ENCODE results near the gene DCLK1.

The DCLK1 gene

DNA sequence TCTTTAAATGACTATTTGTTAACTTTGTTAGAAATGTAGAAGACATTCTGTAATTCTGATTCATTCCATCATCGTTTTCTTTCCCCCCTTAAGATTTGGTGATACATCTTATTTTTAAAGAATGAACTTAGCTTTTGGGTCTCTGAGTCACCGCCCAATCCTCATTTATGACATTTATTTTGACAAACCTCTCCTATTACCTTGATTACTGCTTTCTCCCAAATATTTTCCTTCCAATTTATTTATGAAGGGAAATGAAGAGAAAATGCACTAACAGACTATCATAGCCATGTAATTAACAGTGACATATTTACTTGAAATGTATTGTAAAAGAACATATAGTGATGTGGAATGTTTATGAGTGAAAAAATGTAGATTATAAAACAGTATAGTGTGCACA is 241.6 kb downstream of the DCLK1 start:
- DNase-seq, result no peak

DNA sequence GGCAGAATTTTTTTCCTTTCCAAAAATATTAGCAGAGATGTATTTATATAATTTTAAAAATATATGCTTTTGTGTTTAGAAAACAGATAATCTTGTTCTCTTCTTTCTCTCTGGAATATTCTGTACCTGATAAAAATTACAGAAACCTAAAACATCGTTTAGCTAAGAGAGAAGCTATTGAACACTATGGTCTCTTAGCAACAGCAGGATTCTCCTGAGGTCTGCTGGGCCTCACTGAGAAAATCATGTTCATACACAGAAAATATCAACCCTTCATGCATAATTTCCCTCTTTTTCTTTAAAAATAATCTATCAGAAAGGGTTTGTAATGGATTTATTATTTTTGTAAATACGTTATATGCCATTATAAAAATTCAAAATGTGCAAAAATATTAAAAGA is 242.2 kb downstream of the DCLK1 start:
- DNase-seq, result no peak

DNA sequence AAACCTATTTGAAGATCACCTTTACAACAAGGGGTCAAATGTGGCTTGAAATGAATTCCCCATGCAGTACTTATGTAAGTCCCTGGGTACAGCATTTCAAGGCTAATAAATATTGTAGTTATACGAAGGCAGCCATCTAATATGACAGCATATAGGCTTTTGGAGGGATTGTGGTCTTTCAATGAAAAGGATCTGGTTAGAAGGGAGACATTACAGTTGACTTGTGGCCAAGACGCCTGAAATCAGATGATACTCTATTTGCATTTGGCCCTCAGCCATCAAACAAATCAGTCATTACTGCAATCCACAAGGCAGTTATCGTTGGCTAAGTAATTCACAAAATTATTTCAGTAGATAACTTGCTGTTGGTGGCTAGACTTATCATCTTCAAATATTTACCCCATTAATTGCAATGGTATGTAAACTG is 242.7 kb downstream of the DCLK1 start:
- peak; percentile 92 for DNase-seq

DNA sequence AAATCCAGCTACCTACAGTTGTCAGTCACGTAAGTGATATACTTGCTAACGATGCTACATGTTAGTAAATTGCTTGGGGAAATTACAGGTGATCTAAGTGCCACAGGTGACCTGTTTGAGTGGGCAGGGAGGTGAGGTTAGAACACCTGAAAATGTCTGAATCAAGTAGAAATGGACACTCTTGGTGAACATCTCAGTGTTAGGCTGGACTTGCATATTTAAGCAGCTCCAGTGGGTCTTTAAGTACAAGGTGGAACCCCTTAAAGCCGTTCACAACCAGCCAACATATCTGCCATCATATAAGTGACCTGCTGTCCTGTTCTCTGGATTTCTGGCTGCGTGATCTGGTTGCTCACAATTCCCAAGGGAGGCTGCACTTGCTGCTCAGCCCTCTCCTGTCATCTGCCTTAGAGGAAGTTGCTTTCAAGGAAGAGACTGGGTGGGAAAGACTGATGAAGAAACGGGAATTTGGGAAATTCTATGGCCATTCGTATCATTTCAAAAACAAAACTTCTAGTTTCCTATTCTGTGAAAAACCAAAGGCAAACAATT is 244.0 kb downstream of the DCLK1 start:
- DNase-seq, result no peak

DNA sequence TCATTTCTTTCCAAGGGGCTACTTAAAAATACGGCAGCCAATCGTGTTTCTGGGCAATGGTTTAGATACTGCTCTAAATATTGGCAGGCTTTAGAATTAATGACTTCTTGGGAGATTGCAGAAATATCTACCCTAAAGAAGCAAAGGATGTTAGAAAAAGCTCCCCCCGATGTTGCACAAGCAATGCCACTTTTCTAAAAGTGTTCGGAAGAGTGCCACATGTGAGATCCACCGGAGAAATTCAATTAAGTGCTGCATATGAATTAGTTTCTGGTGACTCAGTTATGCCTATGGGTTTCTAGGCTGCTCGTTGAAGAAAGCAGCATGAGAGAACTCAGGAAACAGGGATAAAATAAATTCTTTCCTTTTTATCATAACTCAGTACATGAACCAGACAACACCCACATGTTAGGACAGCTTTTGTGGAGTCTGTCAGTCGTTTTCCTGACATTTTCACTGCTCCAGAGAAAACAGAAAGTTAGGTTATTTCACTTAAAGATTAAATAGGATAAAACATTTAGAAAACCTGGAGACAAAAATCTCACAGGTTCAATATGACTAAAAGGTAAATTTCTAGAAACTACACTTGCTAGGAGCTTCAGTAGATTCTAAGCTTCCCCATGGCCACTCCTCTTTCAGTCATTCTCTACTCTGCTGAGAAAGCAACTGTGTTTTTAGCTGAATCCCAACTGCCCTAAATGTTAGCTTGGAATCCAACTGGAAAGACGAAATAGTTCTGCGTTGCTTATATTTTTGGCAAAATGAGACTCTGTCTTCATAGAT is 244.7 kb downstream of the DCLK1 start:
- no peak for DNase-seq

DNA sequence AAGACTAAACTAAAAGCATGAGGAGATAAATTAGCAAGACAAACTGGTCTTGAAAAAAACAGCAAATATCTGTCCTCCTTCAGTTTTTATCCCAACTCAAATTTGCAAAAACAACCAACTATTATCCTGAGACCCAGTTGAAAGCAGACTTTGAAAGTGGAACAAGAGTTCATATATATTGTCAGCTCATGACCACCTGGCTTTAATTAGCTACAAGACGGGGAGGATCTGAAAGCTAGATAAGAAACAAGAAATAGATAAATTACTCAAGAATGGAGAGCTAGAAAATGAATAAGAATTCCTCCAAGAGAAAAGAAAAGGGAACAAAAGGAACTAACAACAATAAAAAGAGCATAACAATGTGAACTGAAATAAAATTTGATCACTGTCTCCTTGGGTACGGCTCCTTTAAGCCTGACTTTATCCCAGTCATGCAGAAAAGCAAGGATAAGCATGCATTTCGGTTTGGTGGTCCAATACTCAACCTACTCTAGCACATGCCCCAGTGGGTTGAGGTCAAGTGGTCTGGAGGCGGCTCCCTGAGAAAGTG is 246.9 kb downstream of the DCLK1 start:
- no peak for DNase-seq

DNA sequence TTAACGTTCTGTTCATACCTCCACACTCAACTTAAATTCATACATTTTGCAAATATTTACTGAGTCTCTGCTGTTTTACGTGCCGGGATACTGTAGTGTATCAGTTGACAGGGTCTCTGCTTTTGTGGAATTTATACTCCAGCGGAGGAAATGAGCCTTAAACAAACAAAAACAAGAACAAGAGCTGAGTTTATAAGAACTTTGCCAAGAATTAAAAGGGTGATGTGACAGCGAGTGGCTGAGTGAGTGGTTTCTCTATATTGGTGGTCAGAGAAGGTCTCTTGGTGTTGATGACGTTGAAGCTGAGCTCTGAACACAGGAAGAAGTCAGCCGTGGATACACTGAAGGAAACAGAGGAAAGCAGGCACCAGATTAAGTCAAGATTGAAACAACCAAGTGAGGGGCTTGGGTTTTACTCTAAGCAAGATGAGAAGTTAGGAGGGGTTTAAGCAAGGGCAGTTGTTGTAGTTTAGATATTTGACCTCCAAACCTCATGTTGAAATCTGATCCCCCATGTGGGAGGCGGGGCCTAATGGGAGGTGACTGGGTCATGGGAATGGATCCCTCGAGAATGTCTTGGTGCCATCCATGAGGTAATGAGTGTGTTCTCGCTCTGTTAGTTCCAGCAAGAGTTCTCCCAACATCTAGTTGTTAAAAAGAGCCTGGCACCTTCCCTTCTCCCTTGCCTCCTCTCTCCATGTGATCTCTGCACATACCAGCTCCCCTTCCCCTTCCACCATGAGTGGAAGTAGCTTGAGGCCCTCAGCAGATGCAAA is 248.3 kb downstream of the DCLK1 start:
- no peak for DNase-seq

DNA sequence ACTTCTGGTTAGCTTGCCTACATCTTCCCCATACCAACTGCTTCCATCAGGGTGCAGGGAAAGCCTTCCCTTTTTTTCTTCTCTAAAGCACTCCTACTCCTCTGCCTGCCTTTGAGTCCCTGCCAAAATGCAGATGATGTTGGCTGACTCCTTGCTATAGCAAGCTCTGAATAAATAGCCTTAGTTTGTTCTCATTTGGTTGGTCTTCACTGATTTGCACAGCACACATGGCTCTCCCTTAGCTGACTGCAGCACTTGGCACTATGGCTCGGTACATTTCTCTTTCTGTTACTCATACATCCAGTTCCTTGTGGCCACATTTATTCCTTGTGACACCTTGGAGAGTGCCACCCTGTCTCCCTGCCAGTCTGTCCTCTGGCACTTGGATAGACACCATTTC is 249.8 kb downstream of the DCLK1 start:
- DNase-seq, result no peak

DNA sequence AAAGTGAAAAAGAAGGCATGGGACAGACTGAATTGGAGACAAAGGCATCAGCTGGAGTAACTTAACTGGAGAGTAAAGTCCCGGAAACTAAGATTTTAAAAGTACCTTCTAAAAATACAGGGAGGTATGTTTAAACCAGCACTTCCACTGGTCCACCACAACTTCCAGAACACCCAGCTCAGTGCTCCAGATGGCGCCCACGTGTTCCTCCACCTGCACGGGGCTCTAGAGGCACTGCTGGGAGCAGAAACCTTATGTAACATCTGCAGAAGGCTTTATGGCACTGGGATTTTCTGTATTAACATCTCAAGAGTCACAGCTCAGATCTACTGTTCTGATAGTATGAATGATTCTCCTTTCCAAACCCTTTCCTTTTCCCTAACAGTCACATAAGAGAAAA is 252.1 kb downstream of the DCLK1 start:
- DNase-seq, result no peak

DNA sequence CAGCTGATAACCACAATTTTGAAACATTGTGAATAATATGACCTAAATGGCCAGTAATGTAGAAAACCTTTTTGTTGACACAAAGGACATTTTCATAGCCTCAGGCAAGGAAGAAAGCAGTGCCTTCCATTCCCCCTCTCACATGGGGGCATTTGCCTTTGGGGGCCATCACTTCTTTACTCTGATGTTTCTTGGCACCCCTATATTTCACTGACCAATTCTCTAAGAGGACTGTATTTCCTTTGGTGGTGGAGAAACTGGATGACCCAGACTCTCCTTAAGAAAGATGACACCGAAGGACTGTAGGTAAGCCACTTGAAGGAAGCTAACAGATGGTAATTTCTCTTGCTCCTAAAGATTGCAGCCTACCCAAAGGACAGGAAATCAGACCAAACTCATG is 254.6 kb downstream of the DCLK1 start:
- DNase-seq, result no peak

DNA sequence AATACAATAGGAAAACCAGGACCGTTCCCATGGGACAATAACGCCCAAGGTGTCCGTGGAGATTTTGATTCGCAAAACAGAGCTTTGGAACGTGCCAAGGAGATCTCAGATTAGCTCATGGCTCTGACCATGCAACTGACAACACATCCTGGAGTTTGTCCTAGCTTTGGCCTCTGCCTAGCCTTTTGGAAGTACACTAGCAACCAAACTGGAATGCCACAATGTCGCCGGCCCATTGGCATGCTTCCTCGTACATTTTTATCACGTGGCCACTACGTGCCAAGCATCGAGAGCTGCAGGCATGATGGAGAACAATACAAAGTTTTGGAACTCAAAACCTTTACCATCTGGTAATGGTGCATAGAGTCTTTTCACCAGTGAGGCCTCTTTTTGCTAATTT is 256.5 kb downstream of the DCLK1 start:
- no peak for DNase-seq

DNA sequence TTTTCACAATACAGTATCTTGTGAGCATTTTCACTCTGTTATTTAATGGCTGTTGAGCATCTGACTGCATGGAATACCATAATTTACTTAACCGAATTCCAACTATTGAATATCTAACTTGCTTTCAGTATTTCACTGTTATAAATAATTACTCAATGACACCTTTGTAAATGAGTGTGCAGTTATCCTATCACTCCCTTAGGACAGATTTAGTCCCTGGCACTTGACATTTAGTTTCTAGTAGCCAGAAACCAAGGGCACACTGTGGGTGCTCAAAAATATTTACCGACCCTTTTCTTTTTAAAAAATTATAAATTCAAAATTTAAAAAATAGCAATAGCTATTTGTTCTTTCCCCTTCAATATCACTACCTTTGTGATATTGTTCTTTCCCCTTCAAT is 258.8 kb downstream of the DCLK1 start:
- no peak for DNase-seq

DNA sequence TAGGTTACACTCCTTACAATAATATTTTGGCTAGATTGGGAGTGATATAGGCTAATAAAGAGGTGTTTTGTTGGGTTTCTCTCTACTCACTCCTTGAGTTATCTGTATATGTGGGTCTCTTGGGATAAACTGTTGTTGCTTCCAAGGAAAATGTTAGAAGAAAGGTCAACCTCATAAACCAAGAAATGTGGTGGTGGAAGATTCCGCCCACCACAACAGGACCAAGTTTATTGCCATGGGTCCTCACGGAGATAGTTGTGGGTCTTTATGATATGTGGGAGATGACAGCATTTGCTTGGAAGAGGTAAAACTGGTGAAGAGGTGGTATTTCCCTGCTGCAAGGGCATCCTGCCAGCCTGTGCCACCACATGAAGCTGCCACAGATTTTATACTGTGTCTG is 259.6 kb downstream of the DCLK1 start:
- no peak for DNase-seq

DNA sequence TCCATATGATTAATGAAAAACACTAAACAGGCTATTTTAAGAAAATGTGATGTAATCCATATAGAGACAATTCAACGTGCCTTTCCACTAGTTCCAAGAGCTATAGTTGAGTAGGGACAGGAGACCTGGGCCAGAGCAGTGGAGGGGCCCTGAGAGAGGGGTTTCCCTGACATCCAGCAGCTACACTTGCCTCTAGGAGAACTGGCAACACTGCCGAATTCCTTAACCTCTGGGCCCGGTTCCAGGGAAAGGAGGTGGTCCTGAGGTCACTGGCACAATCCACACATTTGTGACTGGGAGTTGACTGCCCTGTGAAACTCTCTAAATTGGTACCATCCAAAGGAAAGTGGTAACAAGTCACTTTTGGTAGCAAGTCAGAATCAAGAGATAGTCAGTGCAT is 264.4 kb downstream of the DCLK1 start:
- DNase-seq, result no peak

DNA sequence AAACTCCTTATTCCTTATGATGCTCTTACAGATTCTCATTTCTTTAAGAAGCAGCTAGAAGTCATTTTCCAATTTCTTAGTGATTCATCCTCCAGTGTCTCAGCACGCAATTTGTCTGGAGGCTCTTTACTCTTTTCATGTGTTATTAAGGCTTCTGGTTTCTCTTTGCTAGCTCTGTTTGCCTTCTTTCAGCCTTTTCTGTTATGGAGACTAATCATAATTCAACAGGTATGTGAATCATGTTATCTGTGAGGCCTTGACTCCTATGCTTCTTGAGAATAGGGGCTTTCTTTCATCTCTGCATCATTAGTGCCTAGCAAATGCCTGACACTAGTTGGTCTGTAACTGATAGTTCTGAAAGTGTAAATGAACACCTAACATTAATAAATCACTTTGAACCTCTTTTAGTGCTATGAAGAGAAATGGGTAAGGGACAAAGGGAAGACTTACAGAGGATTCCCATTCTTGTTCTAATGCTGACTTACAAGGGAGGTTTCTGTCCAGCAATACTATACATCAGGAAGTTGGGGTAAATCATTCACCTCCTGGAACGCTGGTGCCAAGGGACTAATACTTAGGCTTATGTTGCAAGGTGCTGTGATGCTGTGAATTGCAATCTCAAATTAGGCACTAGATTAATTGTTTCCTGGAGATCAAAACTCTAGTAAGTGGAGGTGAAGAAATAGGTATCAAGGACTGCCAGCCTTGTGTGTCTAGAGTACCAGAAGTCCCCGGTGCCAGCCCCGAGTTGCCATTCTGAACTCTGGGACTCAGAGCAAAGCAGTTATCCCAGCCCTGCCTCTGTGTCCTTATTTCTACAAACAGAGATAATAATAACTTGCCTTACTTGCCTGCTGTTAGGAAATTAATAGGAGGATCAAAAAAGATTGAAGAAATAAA is 265.6 kb downstream of the DCLK1 start:
- DNase-seq, result no peak

DNA sequence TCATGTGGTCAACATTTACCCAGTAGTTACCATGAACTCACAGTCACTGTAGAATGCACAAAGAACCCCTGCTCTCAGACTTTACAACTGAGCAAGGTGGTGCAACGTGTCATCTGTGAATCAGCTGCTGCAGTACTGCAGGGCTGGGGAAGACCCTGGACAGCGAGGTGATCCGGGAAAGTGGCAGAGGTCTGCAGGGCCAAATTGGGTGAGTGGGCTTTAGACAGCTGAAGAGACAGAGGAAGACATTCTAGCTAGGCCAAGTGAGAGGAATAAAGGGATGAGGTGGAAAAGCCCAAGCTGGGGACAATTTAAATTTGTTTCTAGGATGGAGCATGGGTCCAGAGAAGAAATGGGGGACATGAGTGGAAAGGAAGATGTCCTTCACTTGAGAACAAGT is 270.5 kb downstream of the DCLK1 start:
- no peak for DNase-seq

DNA sequence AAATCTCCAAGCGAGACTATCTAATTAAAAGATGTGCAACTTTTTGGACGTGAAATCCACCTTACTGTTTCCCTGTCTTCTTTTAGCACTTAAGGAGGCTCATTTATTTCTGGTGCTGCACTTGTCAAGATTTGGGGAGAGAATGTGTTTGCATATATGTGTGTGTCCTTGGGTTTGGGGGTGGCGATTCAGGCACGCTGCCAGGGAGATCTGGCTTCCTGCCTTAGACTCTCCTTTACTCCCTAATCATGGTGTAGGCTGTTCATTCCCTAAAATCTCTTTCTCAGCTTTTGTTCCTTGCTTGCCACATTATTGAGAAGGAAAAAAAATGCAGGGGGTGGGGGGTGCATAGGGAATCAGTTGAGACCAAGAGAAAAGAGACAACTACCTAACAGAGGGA is 271.2 kb downstream of the DCLK1 start:
- DNase-seq, result no peak

DNA sequence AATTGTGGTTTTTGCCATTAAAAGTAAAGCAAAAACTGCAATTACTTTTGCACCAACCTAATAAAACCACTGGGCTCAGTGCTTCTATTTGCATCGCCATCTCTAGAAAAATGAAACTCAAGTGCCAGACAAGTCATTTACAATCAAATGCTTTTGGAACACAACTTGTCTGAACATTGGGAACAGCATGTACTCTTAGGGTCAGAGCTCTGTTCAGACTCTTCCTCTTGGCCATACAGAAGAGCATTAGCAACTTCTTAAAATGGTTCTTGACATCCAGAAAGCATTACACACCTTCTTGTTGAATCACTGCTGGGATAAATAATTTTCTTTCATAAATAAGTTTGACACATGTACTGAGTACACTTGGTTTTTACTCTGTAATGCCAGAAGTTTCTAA is 272.5 kb downstream of the DCLK1 start:
- DNase-seq, result no peak

DNA sequence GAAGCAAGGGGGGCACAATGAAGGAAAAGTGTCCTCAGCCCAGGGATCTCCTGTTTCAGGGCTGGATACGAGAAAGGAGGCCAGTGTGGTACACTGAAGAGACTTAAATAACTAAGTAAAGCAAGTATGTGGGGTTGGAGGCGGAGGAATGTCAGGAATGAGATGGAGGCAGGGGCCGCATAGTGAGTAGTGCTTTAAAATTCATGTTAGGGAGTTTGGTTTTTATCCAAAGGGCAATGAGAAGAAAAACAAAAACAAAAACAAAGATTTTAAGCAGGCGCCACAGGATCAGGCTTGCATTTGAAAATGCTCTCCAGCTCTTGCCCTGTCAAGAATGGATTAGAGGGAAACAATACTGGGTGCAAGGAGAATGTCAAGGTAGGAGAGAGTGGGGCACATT is 273.4 kb downstream of the DCLK1 start:
- DNase-seq, result peak; percentile 7

DNA sequence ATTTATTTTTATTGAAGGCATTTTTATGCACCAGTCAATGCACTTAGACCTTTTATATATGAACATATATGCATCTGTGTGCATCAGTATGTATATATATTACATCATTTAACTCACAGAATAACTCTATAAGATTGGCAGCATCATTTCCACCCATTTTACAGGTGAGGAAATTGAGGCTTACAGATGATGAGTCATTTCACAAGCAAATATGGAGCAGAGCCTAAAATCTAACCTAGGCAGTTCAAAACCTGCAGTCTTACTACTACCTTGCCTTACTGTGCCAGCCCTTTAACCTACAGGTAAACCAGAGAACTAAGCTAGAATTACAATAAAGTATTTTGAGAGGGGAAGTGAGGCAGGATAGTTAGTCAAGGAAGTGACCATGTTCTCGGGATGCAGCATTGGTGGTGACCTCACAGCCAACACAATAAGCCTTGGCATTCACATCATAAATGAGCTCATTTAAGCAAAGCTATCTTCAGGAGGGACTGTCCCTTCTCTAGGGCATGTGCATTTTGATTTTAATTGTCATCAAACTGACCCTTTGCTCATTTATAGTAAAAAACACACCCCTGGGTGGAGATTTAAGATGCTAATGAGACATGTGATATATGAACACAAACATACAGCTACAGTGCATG is 274.3 kb downstream of the DCLK1 start:
- DNase-seq, result no peak

DNA sequence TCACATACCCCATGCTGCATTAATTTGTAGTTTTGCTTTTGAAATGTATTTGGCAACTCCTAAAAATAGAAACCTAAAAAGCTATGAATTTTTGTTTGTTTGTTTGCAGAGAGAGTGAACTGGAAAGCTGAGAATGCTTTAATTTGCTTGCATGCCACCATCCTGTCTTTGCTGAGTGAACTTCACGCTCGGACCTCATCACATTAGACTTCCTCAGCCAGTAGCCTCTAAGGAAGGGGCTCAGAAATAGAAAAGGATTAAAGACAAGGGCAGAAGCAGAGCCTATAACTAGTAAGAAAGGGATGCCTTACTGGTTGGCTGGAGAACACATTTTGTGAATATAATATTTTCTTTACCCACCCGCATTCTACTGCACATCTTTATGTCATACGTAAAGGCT is 275.1 kb downstream of the DCLK1 start:
- no peak for DNase-seq

DNA sequence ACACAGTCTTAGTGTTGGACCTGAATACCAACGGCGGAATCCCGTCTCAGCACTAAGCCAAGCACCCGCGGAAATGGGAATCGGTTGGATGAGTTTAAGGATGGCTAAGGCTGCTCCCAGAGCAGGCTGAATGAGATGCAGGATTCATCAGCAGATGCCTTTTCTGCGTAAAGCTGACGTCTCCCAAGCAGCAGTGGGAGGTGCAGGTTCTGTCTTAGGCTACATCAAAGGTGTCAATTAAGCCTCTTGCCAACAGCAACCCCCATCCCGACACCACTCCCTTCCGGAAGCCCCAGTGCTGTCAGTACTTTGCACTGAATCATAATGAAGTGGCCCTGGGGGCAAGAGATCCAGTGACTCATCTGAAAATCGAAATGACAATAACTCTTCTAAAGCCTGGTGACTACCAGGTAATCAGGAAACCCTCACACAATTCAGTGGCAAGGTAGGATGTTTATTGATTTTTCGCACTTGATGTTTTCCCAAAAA is 275.6 kb downstream of the DCLK1 start:
- DNase-seq, result peak; percentile 12
